Calu3 (cell line): Measurements from ENCODE around the gene PTGDR. TPM values are rescaled to one million over a fixed set of nuclear protein-coding genes. Genes with fewer than 3 reads are reported as not detected.

Experiments used
- BruUV-seq: library from RNA; stranded (reverse); fragments of 400-500 nt; replicated peaks from 2 replicates; lab custom pipeline; 2021; lab: Mats Ljungman, UMichigan
- CTCF ChIA-PET: fragments of 300-600 bp; sonication (Branson Sonifier 250); formaldehyde crosslinking; loops from one replicate; lab custom pipeline; 2022; ENCODE audit warnings: antibody characterized with exemption; lab: Charles Lee
- DNase-seq: peaks from one replicate; pipeline ENCODE4 v3.0.0; 2022
- H3K27ac Mint-ChIP-seq: one replicate; pipeline ENCODE4 v1.8.0; 2022; ENCODE audit warnings: mixed read lengths; ENCODE audit not compliant: unreplicated experiment
- H3K27me3 Mint-ChIP-seq: one replicate; pipeline ENCODE4 v1.8.0; 2022; ENCODE audit warnings: mixed read lengths; ENCODE audit not compliant: unreplicated experiment
- H3K36me3 Mint-ChIP-seq: one replicate; pipeline ENCODE4 v1.8.0; 2022; ENCODE audit warnings: mild to moderate bottlenecking, moderate library complexity, mixed read lengths; ENCODE audit not compliant: insufficient read depth, unreplicated experiment
- H3K4me1 Mint-ChIP-seq: one replicate; pipeline ENCODE4 v1.8.0; 2022; ENCODE audit warnings: mild to moderate bottlenecking, low read depth, mixed read lengths; ENCODE audit not compliant: unreplicated experiment
- H3K4me3 Mint-ChIP-seq: one replicate; pipeline ENCODE4 v1.8.0; 2022; ENCODE audit warnings: mild to moderate bottlenecking, low read depth, moderate library complexity, mixed read lengths; ENCODE audit not compliant: unreplicated experiment
- H3K9me3 Mint-ChIP-seq: one replicate; pipeline ENCODE4 v1.8.0; 2022; ENCODE audit warnings: low read depth, mixed read lengths; ENCODE audit not compliant: unreplicated experiment
- intact Hi-C: fragments of 100-400 bp; cut with micrococcal nuclease; formaldehyde crosslinking; loops from one replicate; pipeline ENCODE4 v1.10.0; 2022; ENCODE audit not compliant: unreplicated experiment
- total RNA-seq: library from RNA; stranded (reverse); gene quantifications from 2 replicates; pipeline ENCODE4 v1.2.3, GENCODE V29; 2022
- TF ChIP-seq, protein P1 (sequence below): fragments of 200-600 bp; IDR thresholded peaks from one replicate; pipeline ENCODE4 v1.8.0; 2022; ENCODE audit warnings: antibody characterized with exemption; ENCODE audit not compliant: unreplicated experiment

Gene PTGDR
- total RNA-seq, 1 experiment from 2014 or later, result not detected

GRCh38 chr14:52244997-52245396, 22.5 kb upstream of the PTGDR start:
- H3K27me3 Mint-ChIP-seq, result peaks cover 54% of the 10 kb centered on the region

DNA sequence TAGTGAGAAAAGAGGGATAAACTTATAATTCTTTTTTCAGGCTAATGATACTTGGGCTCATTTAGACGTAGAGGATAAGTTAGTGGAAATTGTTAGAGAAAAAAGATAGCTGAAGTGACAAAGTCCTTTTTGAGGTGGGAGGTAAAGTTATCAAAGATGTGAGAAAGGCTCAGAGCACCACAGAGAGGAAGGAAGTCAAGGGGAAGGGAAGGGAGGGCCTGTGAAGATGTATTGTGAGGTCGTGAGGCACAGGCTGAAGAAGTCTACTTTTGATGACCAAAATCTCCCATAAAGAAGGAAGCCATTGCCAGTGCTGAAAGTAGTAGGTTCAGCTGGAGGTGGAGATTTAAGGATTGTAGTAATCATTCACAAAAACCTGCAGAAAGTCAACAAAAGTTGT, 19.4 kb upstream of the PTGDR start:
- BruUV-seq, result no TSS peak
- no peak overlapping the region for H3K27ac Mint-ChIP-seq
- H3K9me3 Mint-ChIP-seq, result no peaks in the 10 kb centered on the region
- TF ChIP-seq, protein P1, sequence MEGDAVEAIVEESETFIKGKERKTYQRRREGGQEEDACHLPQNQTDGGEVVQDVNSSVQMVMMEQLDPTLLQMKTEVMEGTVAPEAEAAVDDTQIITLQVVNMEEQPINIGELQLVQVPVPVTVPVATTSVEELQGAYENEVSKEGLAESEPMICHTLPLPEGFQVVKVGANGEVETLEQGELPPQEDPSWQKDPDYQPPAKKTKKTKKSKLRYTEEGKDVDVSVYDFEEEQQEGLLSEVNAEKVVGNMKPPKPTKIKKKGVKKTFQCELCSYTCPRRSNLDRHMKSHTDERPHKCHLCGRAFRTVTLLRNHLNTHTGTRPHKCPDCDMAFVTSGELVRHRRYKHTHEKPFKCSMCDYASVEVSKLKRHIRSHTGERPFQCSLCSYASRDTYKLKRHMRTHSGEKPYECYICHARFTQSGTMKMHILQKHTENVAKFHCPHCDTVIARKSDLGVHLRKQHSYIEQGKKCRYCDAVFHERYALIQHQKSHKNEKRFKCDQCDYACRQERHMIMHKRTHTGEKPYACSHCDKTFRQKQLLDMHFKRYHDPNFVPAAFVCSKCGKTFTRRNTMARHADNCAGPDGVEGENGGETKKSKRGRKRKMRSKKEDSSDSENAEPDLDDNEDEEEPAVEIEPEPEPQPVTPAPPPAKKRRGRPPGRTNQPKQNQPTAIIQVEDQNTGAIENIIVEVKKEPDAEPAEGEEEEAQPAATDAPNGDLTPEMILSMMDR, result no peak
- intact Hi-C loops, result no loop called here
- no peak overlapping the region for H3K4me3 Mint-ChIP-seq
- no peaks in the 10 kb centered on the region for H3K36me3 Mint-ChIP-seq
- CTCF ChIA-PET, result no interaction called here
- no peaks in the 10 kb centered on the region for H3K4me1 Mint-ChIP-seq
- DNase-seq, result no peak
- H3K27me3 Mint-ChIP-seq, result peaks cover 74% of the 10 kb centered on the region

More at GRCh38 chr14:52244997-52245396, 22.5 kb upstream of the PTGDR start:
- Mint-ChIP-seq H3K4me3 (no peak overlapping the region), H3K9me3 (no peaks in the 10 kb centered on the region), H3K27ac (no peak overlapping the region), H3K36me3 (no peaks in the 10 kb centered on the region), H3K4me1 (no peaks in the 10 kb centered on the region)
- intact Hi-C loops, result no loop called here
- no TSS peak for BruUV-seq
- no peak for DNase-seq
- TF ChIP-seq, protein P1, result no peak
- CTCF ChIA-PET, result interaction anchor here (0.6 kb wide), 1 partner anchor 25 kb away, joined by 5 read pairs; no protein-coding TSS in a partner anchor

GRCh38 chr14:52251724-52252123, 15.8 kb upstream of the PTGDR start:
- no TSS peak for BruUV-seq
- intact Hi-C loops, result no loop called here
- peaks cover 2% of the 10 kb centered on the region for H3K9me3 Mint-ChIP-seq
- peaks cover 72% of the 10 kb centered on the region for H3K27me3 Mint-ChIP-seq
- no peaks in the 10 kb centered on the region for H3K36me3 Mint-ChIP-seq
- DNase-seq, result no peak
- no peak overlapping the region for H3K27ac Mint-ChIP-seq
- CTCF ChIA-PET, result no interaction called here
- no peak overlapping the region for H3K4me3 Mint-ChIP-seq
- H3K4me1 Mint-ChIP-seq, result no peaks in the 10 kb centered on the region
- TF ChIP-seq, protein P1, result no peak

DNA sequence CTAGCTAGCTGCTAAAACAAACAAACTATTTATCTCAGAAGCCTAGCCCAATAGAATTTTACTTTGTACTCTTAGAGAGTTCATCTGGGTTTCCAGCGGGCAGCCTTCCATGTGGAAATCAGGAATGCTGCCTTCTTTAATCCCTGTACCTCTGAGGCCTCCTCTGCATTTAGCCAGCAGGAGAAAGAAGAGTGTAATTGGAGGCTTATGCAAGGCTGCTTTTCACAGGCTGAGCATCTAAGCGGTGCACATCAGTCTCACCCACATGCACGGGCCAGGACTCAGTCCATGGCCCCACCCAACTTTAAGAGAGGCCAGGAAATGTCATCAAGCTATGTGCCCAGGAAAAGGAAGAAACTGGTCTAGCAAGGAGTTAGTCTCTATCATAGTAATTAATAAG, 14.0 kb upstream of the PTGDR start:
- peaks cover 55% of the 10 kb centered on the region for H3K27me3 Mint-ChIP-seq
- CTCF ChIA-PET, result no interaction called here

More for the DNA sequence above, 14.0 kb upstream of the PTGDR start:
- no peaks in the 10 kb centered on the region for H3K36me3 Mint-ChIP-seq
- H3K27ac Mint-ChIP-seq, result no peak overlapping the region
- DNase-seq, result no peak
- BruUV-seq, result no TSS peak
- peaks cover 2% of the 10 kb centered on the region for H3K9me3 Mint-ChIP-seq
- intact Hi-C loops, result no loop called here
- TF ChIP-seq, protein P1, result no peak
- H3K4me1 Mint-ChIP-seq, result no peaks in the 10 kb centered on the region
- H3K4me3 Mint-ChIP-seq, result no peak overlapping the region
